SJCRH30 (cell line): ENCODE results near the gene RABEP1. TPM values are rescaled to one million over a fixed set of nuclear protein-coding genes. Genes with fewer than 3 reads are reported as not detected.

Source experiments
- DNase-seq, 2 experiments: peaks; one replicate each; pipeline ENCODE4 v3.0.0-alpha.2; 2015 to 2020
- H3K27ac ChIP-seq: fragments of 250-450 bp; sonication (Bioruptor Pico); 2 replicates; pipeline ENCODE4 v1.5.1; 2020; ENCODE audit warnings: mild to moderate bottlenecking, moderate library complexity
- H3K27me3 ChIP-seq: fragments of 250-450 bp; sonication (Bioruptor Pico); 2 replicates; pipeline ENCODE4 v1.5.1; 2020; ENCODE audit warnings: mild to moderate bottlenecking, moderate library complexity
- H3K36me3 ChIP-seq: fragments of 250-450 bp; sonication (Bioruptor Pico); 2 replicates; pipeline ENCODE4 v1.5.1; 2020; ENCODE audit warnings: mild to moderate bottlenecking, moderate library complexity
- H3K4me1 ChIP-seq: fragments of 250-450 bp; sonication (Bioruptor Pico); 2 replicates; pipeline ENCODE4 v1.5.1; 2020; ENCODE audit warnings: mild to moderate bottlenecking, moderate library complexity
- H3K4me3 ChIP-seq: fragments of 250-450 bp; sonication (Bioruptor Pico); 2 replicates; pipeline ENCODE4 v1.5.1; 2020; ENCODE audit warnings: mild to moderate bottlenecking, moderate library complexity
- H3K9me3 ChIP-seq: fragments of 250-450 bp; sonication (Bioruptor Pico); replicated peaks from 2 replicates; pipeline ENCODE4 v1.5.1; 2020; ENCODE audit warnings: mild to moderate bottlenecking, moderate library complexity
- total RNA-seq: library from RNA; depleted of rRNA; stranded (reverse); fragments of >200 nt; shearing (Covaris generic); gene quantifications from 2 replicates; pipeline ENCODE4 v1.2.3, GENCODE V29; 2014

RABEP1 gene
- total RNA-seq, 1 experiment from 2014 or later = 28.9 TPM

DNA sequence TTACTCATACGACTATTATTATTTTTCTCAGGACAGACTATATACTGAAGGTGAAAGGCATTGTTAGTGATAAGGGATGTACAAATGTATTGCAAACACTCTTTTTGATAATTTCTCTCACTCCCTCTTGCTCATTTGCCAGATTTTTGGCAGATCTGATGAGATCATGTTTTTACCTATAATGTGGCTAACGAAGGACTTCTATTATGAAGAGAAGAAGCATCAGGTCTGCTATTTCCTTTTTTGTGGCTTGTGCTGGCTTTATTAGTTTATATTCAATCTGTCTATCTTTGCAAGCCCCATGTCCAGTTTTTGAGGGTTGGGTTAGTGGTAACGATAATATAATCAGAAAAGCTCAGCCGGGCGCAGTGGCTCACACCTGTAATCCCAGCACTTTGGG, 25.0 kb upstream of the RABEP1 start:
- H3K4me3 ChIP-seq = no peak overlapping the region
- no peaks in the 10 kb centered on the region for H3K36me3 ChIP-seq
- H3K4me1 ChIP-seq = no peaks in the 10 kb centered on the region
- no peak overlapping the region for H3K27ac ChIP-seq
- DNase-seq = no peak
- no peaks in the 10 kb centered on the region for H3K27me3 ChIP-seq
- no peaks in the 10 kb centered on the region for H3K9me3 ChIP-seq

DNA sequence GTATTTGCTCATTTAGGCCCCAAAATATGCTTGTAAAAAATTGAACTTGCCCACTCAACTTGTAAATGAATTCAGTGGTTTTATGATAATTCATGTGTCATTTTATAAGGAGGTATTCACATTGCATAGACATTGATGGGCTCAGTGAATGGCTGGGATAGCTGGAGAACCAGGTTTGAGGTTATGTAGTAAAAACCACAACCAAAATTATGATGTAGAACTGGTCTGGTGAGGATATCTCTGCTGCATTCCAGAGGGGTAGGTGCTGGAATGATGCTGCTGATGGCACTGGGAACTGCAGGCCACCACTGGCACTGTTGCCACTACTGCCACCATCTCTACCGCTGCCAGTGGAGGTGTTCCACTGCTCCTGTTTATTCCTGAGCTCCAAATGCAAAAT, 21.5 kb upstream of the RABEP1 start:
- Histone ChIP-seq H3K27ac (no peak overlapping the region), H3K27me3 (no peaks in the 10 kb centered on the region), H3K4me1 (no peaks in the 10 kb centered on the region), H3K9me3 (no peaks in the 10 kb centered on the region), H3K36me3 (no peaks in the 10 kb centered on the region), H3K4me3 (no peak overlapping the region)
- DNase-seq = no peak

DNA sequence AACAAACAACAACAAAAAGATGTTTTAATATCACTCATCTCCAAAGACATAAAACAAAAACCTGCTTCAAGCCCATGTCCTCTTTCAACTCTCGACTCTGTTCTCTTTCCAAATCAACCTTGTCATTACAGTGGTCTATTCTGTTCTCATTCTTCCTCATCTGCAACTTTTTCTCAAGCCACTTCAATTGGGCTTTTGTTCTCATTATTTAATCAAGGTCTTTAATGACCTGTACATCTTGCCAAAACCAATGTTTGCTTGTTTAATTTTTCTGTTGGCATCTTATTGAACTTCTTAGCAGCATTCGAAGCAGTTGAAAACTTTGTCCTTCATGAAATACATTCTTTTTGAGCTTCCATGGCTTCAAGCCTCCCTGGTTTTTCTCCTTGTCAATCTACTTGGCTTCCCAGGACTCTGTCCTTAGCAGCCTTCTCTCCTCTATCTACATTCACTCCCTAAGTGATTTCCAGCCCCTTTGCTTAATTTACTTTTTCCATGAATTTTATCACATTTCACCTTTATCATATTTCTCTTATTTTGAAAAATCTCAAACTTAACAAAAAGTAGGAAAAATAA, 19.6 kb upstream of the RABEP1 start:
- no peak for DNase-seq
- no peaks in the 10 kb centered on the region for H3K27me3 ChIP-seq
- H3K9me3 ChIP-seq = no peaks in the 10 kb centered on the region

DNA sequence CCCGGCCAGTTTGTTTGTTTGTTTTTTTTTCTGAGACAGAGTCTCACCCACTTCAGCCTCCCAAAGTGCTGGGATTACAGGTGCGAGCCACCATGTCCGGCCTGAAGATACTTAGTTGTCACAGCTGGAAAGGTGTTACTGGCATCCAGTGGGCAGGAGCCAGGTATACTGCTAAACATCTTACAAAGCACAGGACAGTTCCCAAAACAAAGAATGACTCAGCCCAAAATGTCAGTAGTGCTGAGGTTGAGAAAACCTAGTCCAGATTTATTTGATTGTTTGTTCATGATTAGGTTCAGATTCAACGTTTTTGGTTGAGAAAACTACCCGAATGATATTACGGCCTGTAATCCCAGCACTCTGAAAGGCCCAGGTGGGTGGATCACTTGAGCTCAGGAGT, 18.6 kb upstream of the RABEP1 start:
- Histone ChIP-seq H3K27ac (no peak overlapping the region), H3K4me1 (no peaks in the 10 kb centered on the region), H3K36me3 (no peaks in the 10 kb centered on the region), H3K9me3 (no peaks in the 10 kb centered on the region), H3K4me3 (no peak overlapping the region), H3K27me3 (no peaks in the 10 kb centered on the region)
- DNase-seq = no peak

More for the DNA sequence above, 19.6 kb upstream of the RABEP1 start:
- no peaks in the 10 kb centered on the region for H3K36me3 ChIP-seq
- H3K4me3 ChIP-seq = no peak overlapping the region
- no peaks in the 10 kb centered on the region for H3K4me1 ChIP-seq
- H3K27ac ChIP-seq = no peak overlapping the region

DNA sequence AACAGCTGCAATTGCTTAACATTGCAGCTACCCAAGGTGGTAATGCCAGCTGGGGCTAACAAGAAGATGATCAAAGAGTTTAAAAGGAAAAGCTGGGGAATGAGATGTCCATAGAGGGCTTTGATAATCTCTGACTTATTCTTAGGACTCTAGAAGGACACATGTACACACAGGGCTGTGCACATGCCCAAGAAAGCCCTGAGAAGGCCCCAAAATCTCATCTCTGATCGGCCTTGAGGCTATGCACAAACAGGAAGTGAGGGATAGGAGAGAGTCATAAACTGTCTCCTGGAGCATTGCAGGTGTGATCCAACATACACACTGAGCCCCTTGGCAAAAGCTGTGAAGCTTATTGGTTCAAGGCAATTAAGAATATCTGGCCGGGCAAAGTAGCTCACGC, 17.2 kb upstream of the RABEP1 start:
- no peak for DNase-seq
- Histone ChIP-seq H3K4me3 (no peak overlapping the region), H3K4me1 (no peaks in the 10 kb centered on the region), H3K27me3 (no peaks in the 10 kb centered on the region), H3K36me3 (no peaks in the 10 kb centered on the region), H3K9me3 (no peaks in the 10 kb centered on the region), H3K27ac (no peak overlapping the region)

DNA sequence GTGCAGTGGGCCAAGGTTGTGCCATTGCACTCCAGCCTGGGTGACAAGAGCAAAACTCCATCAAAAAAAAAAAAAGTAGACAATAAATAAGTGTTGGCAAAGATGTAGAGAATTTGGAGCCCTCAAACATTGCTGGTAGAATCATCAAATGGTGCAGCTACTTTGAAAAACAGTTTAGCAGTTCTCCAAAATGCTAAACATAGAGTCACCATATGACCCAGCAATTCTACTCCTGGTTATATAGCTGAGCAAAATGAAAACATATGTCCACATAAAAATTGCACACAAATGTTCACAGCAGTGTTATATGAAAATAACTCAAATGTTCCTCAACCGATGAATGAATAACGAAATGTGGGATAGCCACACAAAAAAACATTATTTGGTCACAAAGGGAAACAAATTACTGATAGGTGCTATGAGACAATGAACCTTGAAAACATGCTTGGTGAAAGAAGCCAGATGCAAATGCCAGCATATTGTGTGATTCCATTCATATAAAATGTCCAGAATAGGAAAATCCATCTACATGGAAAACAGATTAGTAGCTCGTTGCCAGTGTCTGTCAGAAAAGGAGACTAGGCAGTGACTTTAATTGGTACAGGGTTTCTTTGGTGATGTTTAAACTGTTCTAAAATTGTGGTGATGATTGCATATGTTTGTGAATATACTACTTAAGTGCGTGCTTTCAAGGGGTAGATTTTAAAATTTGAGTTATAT, 12.7 kb upstream of the RABEP1 start:
- Histone ChIP-seq H3K27ac (no peak overlapping the region), H3K4me1 (no peaks in the 10 kb centered on the region), H3K36me3 (no peaks in the 10 kb centered on the region), H3K27me3 (no peaks in the 10 kb centered on the region), H3K9me3 (no peaks in the 10 kb centered on the region), H3K4me3 (no peak overlapping the region)
- DNase-seq = no peak

DNA sequence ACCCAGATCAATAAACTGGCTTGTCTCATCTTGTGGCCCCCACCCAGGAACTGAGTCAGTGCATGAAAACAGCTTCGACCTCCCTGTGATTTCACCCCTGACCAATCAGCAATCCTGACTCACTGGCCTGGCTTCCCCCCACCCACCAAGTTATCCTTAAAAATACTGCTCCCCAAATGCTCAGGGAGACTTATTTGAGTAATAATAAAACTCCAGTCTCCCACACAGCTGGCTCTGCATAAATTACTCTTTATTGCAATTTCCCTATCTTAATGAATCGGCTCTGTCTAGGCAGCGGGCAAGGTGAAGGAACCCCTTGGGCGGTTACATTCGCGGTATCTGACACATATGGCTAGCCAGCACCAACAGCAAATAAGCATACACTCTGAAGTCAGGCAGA, 9.8 kb upstream of the RABEP1 start:
- H3K4me1 ChIP-seq = no peaks in the 10 kb centered on the region
- H3K27ac ChIP-seq = no peak overlapping the region
- no peak for DNase-seq
- H3K4me3 ChIP-seq = no peak overlapping the region
- no peaks in the 10 kb centered on the region for H3K9me3 ChIP-seq
- H3K36me3 ChIP-seq = no peaks in the 10 kb centered on the region
- no peaks in the 10 kb centered on the region for H3K27me3 ChIP-seq

DNA sequence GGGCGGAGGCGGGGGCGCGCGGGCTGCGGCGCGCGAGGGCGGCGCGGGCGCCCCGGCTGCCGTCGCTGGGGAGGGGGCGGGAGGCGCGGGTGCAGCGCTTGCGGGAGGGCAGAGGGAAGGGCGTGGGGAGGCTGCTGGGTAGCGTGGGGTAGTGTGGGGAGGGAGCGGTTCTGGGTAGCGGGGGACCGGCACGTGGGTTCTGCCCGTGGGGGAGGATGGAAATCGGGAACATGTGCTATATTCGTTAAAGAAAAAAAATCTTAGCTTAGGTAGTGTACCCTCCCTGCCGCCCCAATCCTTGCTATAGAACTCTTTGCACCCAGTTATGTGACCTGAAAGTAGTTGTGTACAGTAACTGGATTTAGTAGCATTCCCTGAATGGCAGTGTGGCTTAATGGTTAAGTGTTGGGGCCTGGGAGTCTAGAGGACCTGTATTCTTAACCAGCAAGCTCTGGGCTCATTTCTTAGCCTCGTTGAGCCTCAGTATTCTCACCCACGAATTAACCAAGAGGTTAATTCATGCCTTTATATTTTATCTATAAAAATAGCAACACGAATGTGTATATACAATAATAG, 646 bp downstream of the RABEP1 start:
- H3K27me3 ChIP-seq = no peaks in the 10 kb centered on the region
- H3K27ac ChIP-seq = no peak overlapping the region
- peak; percentile 16 to 18 for DNase-seq

DNA sequence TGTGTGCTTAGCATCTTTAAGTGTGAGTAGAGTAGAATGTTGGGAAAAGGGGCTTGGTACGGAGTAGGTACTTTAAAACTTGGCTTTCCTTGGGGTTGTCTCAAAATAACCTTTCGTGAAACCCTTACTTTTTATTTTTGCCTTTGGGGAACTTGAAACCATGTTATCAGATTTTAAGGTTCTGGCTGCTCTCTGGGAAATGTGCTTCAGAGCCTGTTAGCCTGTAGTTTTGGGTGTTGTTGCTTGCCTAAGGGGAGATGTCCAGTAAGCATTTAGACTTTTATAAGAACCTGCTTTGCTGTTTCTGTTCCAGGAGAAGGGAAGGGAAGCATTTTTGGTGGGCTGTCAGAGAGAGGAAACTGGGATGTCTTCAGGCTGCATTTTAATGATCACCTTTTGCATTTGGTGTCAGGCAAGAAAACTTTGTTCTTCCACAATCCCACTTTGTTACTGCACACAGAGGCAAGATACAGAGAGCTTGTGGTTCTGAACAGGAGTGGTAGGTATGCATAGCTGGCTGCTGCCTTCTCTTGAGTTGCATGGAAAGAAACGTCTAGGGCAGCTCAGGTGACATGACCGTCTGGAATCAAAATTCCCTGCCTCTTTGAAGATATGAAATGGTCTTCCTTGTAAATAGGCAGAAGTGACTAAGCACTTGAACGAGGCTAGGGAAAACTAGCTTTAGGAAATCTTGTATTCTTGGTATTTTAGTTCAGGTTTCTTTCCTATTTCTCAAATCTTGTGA, 1.7 kb downstream of the RABEP1 start:
- peak overlapping the region; percentile 99 for H3K4me3 ChIP-seq
- no peaks in the 10 kb centered on the region for H3K9me3 ChIP-seq
- no peak for DNase-seq

More for the DNA sequence above, 646 bp downstream of the RABEP1 start:
- Histone ChIP-seq H3K9me3 (no peaks in the 10 kb centered on the region), H3K36me3 (no peaks in the 10 kb centered on the region), H3K4me1 (no peaks in the 10 kb centered on the region), H3K4me3 (peak overlapping the region; percentile 99)

DNA sequence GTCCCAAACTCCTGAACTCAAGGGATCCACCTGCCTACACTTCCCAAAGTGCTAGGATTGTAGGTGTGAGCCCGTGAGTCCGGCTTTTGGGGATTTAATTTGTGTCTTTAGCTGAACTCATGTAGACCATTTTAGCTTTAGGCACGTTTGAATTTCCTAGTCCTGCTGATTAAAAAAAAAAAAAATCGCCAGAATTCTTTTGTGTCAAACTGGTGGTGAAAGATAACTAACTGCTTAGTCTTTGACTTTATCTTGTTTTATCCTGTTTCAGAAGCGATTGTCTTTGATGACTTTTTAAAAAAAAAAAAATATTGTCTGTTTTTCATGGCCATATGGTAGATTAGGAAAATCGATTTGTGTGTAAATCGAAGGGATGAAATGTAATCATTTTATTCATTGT, 2.6 kb downstream of the RABEP1 start:
- DNase-seq = no peak
- no peaks in the 10 kb centered on the region for H3K27me3 ChIP-seq
- no peaks in the 10 kb centered on the region for H3K4me1 ChIP-seq
- 0 out of 2 replicates have a peak, but pooled peaks cover under 1% of the 10 kb centered on the region for H3K36me3 ChIP-seq
- H3K27ac ChIP-seq = no peak overlapping the region
- H3K4me3 ChIP-seq = no peak overlapping the region
- no peaks in the 10 kb centered on the region for H3K9me3 ChIP-seq

More for the DNA sequence above, 1.7 kb downstream of the RABEP1 start:
- H3K36me3 ChIP-seq = no peaks in the 10 kb centered on the region
- H3K4me1 ChIP-seq = no peaks in the 10 kb centered on the region
- no peak overlapping the region for H3K27ac ChIP-seq
- no peaks in the 10 kb centered on the region for H3K27me3 ChIP-seq

DNA sequence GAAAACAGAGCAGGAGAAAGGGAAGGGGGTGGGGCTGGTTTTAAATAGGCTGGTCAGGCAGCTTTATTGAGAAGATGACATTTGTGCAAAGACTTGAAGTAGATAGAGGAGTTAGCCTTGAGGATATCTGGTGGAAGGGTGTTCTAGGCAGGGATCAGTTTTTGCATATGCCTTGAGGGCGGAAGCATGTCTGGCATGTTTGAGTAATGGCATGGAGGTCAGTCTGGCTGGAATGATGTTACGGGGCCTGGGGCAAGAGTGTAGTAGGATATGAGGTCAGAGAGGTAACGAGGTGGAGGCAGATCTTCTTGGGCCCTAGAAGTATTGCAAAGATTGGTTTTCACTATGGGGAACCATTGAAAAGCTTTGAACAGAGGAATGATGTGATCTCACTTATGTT, 4.8 kb downstream of the RABEP1 start:
- no peak overlapping the region for H3K27ac ChIP-seq
- H3K36me3 ChIP-seq = peaks cover 4% of the 10 kb centered on the region
- no peak for DNase-seq
- H3K4me3 ChIP-seq = no peak overlapping the region
- H3K4me1 ChIP-seq = no peaks in the 10 kb centered on the region
- H3K9me3 ChIP-seq = no peaks in the 10 kb centered on the region
- H3K27me3 ChIP-seq = no peaks in the 10 kb centered on the region

DNA sequence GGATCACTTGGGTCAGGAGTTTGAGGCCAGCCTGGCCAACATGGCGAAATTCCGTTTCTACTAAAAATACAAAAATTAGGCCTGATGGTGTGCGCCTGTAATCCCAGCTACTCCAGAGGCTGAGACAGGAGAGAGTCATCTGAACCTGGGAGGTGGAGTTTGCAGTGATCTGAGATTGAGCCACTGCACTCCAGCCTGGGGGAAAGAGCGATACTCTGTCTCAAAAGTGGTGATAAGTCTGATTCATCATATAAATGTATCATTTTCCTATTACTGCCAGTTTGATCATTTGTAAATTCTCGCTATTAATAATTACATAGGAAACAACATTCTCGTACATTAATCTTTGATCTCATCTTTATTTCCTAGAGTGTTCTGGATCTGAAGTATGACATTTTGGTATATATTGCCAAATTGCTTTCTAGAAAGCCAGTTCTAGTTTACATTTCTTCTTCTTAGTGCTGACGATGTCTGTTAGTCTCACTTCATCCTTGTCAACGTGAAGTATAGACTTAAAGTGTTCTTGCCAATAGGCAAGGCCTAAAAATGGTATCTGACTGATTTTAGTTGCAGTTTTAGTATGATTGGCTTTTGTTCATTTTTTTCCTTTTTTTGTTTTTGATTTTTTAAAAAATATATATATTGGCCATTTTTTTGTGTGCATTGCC, 9.7 kb downstream of the RABEP1 start:
- Histone ChIP-seq H3K4me1 (no peaks in the 10 kb centered on the region), H3K36me3 (peaks cover 4% of the 10 kb centered on the region), H3K27ac (no peak overlapping the region), H3K9me3 (no peaks in the 10 kb centered on the region), H3K4me3 (no peak overlapping the region), H3K27me3 (no peaks in the 10 kb centered on the region)
- DNase-seq = no peak

DNA sequence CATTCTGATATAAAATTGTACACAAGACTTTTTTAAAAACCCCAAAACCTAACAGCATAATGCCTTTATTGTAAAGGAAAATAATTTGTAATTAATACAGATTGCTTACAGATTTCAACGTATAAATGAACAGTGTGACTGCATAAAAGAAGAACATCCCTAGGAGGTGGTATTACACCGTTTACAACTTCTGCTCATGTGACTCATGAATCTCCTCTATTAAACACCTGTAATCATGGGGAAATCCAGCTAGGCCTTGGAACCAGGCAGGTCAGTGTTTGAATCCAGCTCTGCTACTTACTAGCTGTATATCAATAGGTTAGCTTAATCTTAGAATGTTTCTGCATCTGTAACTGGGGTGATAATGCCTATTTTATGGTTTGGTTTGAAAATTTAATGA, 15.2 kb downstream of the RABEP1 start:
- Histone ChIP-seq H3K4me1 (no peaks in the 10 kb centered on the region), H3K36me3 (peaks cover 2% of the 10 kb centered on the region), H3K9me3 (no peaks in the 10 kb centered on the region), H3K27me3 (no peaks in the 10 kb centered on the region), H3K27ac (no peak overlapping the region), H3K4me3 (no peak overlapping the region)
- DNase-seq = no peak

DNA sequence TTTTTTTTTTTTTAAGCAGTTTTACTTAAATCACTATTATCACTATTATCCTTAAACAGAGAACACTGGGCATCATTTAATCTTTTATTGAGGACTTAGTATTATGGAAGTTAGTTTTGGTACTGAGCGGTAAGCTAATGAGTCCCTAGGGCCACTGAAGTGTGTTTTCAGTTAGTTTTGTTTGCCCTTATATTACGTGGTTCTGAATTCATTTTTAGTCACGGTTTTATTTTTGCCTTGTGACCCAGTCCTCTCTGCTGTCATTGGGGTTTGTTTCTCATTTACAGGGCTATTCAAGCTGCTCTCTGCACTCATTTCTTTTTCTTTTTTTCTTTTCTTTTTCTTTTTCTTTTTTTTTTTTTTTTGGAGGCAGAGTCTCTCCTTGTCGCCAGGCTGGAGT, 17.3 kb downstream of the RABEP1 start:
- peaks cover 2% of the 10 kb centered on the region for H3K36me3 ChIP-seq
- no peak overlapping the region for H3K4me3 ChIP-seq
- no peak for DNase-seq

DNA sequence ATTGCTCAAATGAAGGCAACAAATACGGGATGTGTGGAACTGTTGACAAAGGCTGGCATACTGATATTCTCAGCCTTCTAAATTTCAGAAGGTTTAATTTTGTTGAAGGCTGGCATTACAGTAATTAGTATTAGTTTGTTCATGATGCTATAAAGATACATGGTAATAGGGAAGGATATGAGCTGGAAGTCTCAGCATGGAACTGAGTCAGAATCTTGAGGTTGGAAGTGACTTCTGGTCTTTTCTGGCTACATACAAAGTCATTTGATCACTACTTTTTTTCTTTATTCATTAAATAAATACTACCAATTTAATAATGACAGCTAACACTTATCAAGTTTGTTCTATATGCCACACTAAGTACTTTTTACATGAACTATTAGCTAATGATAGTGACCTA, 22.6 kb downstream of the RABEP1 start:
- no peaks in the 10 kb centered on the region for H3K27me3 ChIP-seq
- peaks cover 2% of the 10 kb centered on the region; the same call in 1 of the 2 replicates for H3K36me3 ChIP-seq
- DNase-seq = no peak
- H3K9me3 ChIP-seq = no peaks in the 10 kb centered on the region
- no peak overlapping the region for H3K4me3 ChIP-seq
- H3K27ac ChIP-seq = no peak overlapping the region
- H3K4me1 ChIP-seq = 0 out of 2 replicates have a peak, but pooled peaks cover 5% of the 10 kb centered on the region

More for the DNA sequence above, 17.3 kb downstream of the RABEP1 start:
- H3K4me1 ChIP-seq = no peaks in the 10 kb centered on the region
- H3K27me3 ChIP-seq = no peaks in the 10 kb centered on the region
- no peaks in the 10 kb centered on the region for H3K9me3 ChIP-seq
- no peak overlapping the region for H3K27ac ChIP-seq
